IPS-NIHi7 (cell line): ENCODE results near the gene WNT3.

ENCODE experiments used
- DNase-seq: peaks from one replicate; pipeline ENCODE4 v3.0.0; 2012; ENCODE audit warnings: mixed read lengths; ENCODE audit errors: extremely low spot score

The WNT3 gene

DNA sequence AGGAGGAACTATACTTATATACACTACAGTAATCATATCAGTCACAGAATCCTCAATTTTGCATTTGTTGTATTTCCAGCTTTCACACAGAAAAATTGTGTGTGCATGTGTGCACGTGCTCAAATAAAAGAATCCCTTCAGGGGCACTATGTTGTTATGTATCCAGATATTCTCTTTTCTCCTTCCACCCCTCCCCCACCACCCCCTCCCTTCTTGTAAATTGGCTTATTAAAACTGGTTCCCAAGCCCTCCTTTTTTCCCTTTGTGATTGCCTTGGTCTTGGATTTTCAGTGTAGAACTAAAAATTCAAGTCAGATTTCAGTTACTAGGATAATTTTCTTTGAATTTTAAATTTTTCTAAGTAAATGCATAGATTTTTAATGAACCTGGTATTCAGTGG lies 86.3 kb downstream of the WNT3 start:
- DNase-seq: no peak

GRCh38 chr17:46730679-46731078 lies 87.8 kb downstream of the WNT3 start:
- DNase-seq: no peak

GRCh38 chr17:46730026-46730425 lies 88.5 kb downstream of the WNT3 start:
- no peak for DNase-seq

DNA sequence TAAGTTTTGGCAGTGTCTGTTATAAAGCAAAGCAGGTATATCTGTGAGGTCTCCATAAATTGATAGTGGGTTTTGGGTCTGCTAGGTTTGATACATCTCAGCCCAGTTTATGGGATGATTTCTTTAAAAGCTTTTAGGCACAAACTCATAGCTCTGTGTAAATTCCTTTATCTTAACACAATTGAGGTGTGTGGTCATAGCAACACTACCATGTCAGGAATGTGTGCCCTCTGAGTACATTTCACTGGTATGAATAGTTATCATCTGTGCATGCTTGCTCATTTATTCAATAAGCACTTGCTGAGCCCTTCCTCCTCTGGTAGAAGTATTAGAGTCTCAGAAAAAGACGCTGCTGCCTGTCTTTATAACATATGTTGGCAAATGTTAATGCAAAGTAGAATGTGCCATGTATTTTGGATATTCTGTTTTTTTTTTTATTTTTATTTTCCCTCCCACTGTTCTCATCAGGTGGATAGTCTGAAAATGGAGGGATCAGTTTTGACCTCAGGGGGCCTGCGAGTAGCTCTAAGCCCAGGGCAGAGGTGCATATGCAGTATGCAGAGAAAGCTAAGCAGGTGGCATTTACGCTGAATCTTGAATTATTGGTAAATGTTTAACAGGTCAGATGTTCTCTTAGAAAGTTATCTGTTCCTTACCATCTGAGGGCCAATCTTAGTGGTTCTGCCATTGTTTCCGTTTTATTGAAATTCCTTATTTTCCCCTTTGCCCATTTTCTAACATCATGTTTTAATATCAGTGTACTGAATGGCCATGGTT lies 90.7 kb downstream of the WNT3 start:
- DNase-seq: no peak

DNA sequence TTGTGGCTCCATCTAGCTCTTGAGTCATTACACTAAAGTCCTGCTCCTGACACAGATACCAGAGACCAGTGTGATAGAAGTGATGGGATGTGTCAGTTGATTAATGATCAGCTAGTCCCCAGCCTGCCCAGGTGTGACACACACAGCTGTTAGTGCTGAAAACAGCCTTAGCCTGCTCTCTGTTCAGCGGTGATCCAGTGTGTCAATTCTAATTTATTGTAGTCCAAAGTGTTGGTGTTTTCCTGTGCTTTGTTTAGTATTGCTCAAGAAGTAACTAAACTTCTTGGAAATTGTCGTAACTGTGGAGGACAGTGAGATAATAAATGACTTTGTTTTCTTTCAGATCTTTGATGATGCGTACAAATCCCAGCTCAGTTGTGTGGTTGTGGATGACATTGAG lies 92.3 kb downstream of the WNT3 start:
- DNase-seq: no peak

DNA sequence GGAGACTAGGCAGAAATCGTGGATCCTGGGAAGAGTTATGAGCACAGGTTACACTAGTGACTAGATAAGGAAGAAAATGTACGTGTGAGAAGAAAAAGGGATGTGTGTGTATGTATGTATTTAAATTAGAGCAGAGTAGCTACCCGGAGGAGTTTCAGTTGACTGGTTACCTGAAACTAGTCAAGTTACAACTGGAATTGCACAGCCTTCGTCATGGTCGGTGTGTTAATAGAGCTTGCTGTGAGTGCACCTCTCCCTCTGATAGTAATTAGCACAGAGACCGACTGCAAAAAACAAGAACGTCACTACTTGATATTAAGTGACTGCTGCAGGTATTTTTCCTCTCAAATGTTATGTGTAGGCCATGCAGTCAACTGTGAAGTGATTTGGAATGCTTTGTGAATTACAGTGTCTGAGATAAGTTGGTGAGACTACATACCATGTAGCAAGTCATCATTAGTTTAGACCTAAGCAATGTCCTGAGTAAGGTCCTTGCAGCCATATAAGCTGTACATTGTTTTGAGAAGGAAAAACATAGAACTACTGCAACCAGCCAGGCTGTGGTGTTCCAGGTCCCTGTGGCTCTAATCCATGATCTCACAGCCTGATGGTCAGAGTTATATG lies 95.7 kb downstream of the WNT3 start:
- DNase-seq: no peak

DNA sequence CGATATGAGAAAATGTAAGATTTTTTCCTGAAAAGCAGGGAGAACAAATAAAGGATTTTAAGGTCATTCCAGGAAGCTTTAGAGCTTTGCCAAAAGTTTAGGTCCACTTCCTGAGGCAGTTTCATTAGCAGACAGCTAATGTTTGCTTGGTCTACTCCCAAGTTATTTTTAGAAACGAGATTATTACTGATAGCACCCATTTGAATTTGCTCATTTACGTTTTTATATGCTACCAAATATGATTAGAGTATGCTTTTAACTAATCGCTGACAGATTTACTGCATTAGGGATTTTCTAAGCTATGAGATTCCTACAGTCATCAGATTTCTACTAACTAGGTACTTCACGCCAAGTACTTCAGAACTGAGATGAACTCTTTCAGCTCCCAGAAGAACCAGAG lies 98.1 kb downstream of the WNT3 start:
- no peak for DNase-seq

- DNase-seq: no peak
Measured at GRCh38 chr17:46719891-46720290, 98.6 kb downstream of the WNT3 start.

GRCh38 chr17:46717999-46718398 lies 100.5 kb downstream of the WNT3 start:
- no peak for DNase-seq
